ENCODE results near the gene GRIA4.

The GRIA4 gene

DNA sequence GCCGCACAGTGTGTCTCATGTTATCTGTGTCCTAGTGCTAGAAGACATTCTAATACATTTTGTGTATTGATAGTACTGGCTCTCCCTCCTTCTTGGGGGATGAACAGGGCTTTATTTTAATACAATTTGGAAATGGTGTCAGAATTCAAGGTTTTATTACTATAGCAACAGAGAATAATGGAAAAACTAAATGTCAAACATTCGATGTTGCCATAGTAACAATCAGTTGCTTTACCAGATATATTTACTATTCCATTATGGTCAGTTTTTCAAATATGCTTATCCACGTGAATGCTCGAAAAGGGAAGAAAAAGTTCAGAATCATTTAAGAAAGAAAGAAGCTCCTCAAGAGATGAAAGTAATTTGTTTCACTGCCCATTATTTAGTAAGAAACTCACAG, 420.7 kb downstream of the GRIA4 start:
- Histone ChIP-seq H3K4me3 (ENCODE audit: low read depth, low read length) (no peak overlapping the region), H3K36me3 (no peaks in the 10 kb centered on the region), H3K4me1 (no peaks in the 10 kb centered on the region; the same call in 1 of the 2 replicates), H3K27me3 (no peaks in the 10 kb centered on the region), H3K9me3 (no peaks in the 10 kb centered on the region)
- no peak for DNase-seq
- TF ChIP-seq, protein P1, sequence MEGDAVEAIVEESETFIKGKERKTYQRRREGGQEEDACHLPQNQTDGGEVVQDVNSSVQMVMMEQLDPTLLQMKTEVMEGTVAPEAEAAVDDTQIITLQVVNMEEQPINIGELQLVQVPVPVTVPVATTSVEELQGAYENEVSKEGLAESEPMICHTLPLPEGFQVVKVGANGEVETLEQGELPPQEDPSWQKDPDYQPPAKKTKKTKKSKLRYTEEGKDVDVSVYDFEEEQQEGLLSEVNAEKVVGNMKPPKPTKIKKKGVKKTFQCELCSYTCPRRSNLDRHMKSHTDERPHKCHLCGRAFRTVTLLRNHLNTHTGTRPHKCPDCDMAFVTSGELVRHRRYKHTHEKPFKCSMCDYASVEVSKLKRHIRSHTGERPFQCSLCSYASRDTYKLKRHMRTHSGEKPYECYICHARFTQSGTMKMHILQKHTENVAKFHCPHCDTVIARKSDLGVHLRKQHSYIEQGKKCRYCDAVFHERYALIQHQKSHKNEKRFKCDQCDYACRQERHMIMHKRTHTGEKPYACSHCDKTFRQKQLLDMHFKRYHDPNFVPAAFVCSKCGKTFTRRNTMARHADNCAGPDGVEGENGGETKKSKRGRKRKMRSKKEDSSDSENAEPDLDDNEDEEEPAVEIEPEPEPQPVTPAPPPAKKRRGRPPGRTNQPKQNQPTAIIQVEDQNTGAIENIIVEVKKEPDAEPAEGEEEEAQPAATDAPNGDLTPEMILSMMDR (IDR thresholded peaks at IDR 0.05; ENCODE audit: low read depth, low read length) = no peak

DNA sequence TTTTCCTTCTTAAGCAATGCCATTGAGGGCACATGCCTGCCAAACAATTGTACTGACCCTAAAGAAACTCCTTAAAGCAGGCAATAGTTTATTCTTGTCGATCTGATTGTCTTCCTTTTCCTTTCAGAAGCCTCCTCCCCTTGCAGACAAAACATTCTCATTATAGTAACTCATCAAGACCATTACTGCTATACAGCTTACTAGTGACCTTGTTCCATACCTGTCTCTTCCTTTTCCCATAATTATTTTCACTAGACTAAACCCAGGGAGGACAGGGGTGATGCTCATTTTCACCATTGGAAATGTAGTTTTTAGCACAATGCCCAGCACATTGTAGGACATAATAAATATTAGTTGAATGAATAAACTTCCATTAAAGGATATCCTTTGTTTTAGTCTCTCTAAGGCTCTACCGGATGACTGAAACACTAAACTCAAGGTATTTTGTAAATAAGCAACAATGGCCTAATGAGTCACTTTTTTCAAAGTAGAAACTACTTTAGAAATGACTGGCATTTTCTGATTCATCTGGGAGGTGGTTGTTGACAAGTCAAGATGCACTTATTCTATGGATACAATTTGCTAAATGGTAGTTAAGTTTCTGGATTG, 421.4 kb downstream of the GRIA4 start:
- Histone ChIP-seq H3K27me3 (no peaks in the 10 kb centered on the region), H3K4me1 (no peaks in the 10 kb centered on the region; the same call in 1 of the 2 replicates), H3K4me3 (ENCODE audit: low read depth, low read length) (no peak overlapping the region), H3K9me3 (no peaks in the 10 kb centered on the region), H3K36me3 (no peaks in the 10 kb centered on the region)
- TF ChIP-seq, protein P1 (IDR thresholded peaks at IDR 0.05; ENCODE audit: low read depth, low read length) = no peak
- no peak for DNase-seq

All from BE2C (cell line).